ENCODE measurements around the gene RND3.

Gene RND3

DNA sequence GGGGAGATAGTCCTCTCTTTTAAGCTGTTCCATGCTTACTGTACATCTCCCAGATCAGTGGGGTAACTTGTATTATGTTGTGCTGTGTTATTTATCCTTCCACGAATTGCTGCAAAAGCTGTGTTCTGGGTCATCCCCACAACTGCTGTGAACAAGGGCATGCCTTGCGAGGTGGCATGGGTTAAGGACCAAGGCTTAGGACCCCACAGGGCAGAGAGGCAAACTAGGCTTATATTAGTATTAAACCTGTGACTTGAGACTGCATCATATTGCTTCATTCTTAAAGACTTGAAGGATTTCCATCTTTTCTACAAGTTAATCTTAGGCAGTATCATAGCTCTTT is 19.9 kb downstream of the RND3 start:
- H3K27ac ChIP-seq = no peak overlapping the region
- TF ChIP-seq, protein P1, sequence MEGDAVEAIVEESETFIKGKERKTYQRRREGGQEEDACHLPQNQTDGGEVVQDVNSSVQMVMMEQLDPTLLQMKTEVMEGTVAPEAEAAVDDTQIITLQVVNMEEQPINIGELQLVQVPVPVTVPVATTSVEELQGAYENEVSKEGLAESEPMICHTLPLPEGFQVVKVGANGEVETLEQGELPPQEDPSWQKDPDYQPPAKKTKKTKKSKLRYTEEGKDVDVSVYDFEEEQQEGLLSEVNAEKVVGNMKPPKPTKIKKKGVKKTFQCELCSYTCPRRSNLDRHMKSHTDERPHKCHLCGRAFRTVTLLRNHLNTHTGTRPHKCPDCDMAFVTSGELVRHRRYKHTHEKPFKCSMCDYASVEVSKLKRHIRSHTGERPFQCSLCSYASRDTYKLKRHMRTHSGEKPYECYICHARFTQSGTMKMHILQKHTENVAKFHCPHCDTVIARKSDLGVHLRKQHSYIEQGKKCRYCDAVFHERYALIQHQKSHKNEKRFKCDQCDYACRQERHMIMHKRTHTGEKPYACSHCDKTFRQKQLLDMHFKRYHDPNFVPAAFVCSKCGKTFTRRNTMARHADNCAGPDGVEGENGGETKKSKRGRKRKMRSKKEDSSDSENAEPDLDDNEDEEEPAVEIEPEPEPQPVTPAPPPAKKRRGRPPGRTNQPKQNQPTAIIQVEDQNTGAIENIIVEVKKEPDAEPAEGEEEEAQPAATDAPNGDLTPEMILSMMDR (conservative IDR thresholded peaks at IDR 0.05) = no peak

DNA sequence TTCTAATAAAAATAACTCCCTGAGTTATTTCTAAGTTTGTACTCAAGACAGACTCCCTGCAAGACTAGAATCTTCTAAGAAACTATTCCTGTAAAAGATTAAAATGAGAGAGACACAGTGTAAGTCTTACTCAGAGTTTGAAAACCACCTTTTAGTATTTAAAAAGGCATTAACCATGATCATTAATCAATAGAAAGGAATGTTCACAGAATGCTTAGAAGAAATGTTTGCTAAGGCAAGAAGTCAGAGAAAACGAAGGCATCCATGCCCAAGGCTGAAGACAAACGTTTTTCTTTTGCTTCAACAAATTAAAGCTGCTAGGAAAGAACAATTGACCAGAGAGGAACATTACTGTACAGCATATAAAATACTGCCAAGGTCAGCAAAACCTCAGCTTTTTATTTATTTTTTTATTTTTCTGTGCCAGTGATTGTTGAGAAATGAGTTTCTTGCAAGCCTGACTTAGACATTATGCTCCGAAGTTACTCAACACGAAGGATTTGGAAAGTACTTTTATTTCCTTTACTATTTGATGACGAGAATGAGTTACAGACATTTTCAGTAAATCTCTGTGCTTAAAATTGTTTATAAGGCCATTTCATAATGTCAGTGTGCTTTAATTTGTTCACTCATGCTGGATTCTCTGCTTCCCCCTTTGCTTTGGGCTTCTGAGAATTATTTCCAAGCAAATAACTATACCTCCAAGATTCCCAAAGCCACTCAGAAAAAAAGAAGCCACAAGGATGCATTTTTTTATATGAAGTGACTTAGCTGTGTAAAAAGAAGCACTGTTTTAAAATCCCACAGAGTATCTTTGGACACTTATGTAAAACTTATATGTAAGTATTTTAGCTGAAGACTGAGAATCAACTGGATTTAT is 20.5 kb downstream of the RND3 start:
- TF ChIP-seq, protein P1 (conservative IDR thresholded peaks at IDR 0.05) = no peak
- H3K27ac ChIP-seq = no peak overlapping the region

- TF ChIP-seq, protein P1 (conservative IDR thresholded peaks at IDR 0.05) = no peak
- H3K27ac ChIP-seq = no peak overlapping the region
Measured at GRCh38 chr2:150465703-150466569, 21.5 kb downstream of the RND3 start.

GRCh38 chr2:150464986-150465385 is 22.5 kb downstream of the RND3 start:
- no peak overlapping the region for H3K27ac ChIP-seq
- TF ChIP-seq, protein P1 (conservative IDR thresholded peaks at IDR 0.05) = no peak

- no peak overlapping the region for H3K27ac ChIP-seq
- TF ChIP-seq, protein P1 (conservative IDR thresholded peaks at IDR 0.05) = no peak
Measured at GRCh38 chr2:150464270-150464669, 23.2 kb downstream of the RND3 start.

- no peak overlapping the region for H3K27ac ChIP-seq
- TF ChIP-seq, protein P1 (conservative IDR thresholded peaks at IDR 0.05) = no peak
Measured at GRCh38 chr2:150462770-150463169, 24.7 kb downstream of the RND3 start.

DNA sequence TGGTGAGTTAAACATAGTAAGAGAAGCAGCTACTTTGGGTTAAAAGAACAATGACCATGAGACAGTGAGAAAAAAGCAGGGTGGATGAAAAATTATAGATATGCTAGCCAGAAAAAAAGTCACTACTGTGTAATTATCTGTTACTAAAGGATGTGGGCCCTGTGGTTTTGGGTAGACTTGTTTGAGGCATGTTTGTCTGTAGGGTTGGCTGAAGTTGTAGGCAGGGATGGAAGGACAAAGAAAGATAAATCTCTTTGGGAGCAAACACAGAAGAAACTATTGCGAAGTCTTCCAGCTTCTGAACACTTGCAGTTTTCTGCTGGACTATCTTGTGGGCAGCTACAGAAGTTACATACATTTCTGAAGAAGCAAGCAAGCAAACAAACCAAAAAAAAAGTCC is 28.2 kb downstream of the RND3 start:
- TF ChIP-seq, protein P1 (conservative IDR thresholded peaks at IDR 0.05) = no peak
- no peak overlapping the region for H3K27ac ChIP-seq
